Posterior cingulate gyrus (tissue), 11 donors: ENCODE results near the gene NR2E1.

Source experiments
- DNase-seq, 10 donors: peaks; one replicate each; pipeline versions ENCODE4 v3.0.0 to v3.0.0-alpha.2; 2020 to 2021; ENCODE audit warnings: mixed read lengths in 3 of 10
- intact Hi-C: fragments of 100-400 bp; cut with DNase I; formaldehyde crosslinking; loops from one replicate; pipeline ENCODE4 v1.15.1; 2023

Gene NR2E1

GRCh38 chr6:108169464-108170331 lies 3.9 kb downstream of the NR2E1 start:
- intact Hi-C loops, result loop anchor here (5.0 kb wide), 1 partner anchor 52 kb away; no protein-coding TSS in a partner anchor
- peak in 1 of 10 donors; percentile 70 for DNase-seq

- intact Hi-C loops, result no loop called here
- peak in 2 of 10 donors; percentile 35 to 76 for DNase-seq
Observed at GRCh38 chr6:108170332-108171290, 4.8 kb downstream of the NR2E1 start.

- DNase-seq, result no peak
- intact Hi-C loops, result no loop called here
Observed at GRCh38 chr6:108171291-108171917, 5.6 kb downstream of the NR2E1 start.

GRCh38 chr6:108171918-108172516 lies 6.2 kb downstream of the NR2E1 start:
- intact Hi-C loops, result no loop called here
- DNase-seq, result no peak

- DNase-seq, result peak in 2 of 10 donors; percentile 63 to 70
- intact Hi-C loops, result no loop called here
Observed at GRCh38 chr6:108174371-108175175, 8.8 kb downstream of the NR2E1 start.

GRCh38 chr6:108175176-108175591 lies 9.4 kb downstream of the NR2E1 start:
- intact Hi-C loops, result no loop called here

GRCh38 chr6:108175592-108176279 lies 9.9 kb downstream of the NR2E1 start:
- intact Hi-C loops, result no loop called here
- DNase-seq, result peak in 2 of 10 donors; percentile 49 to 79

More at GRCh38 chr6:108175176-108175591, 9.4 kb downstream of the NR2E1 start:
- peak in 2 of 10 donors; percentile 18 to 68 for DNase-seq

GRCh38 chr6:108176281-108177089 lies 10.7 kb downstream of the NR2E1 start:
- intact Hi-C loops, result no loop called here
- DNase-seq, result peak in 2 of 10 donors; percentile 43 to 80

- DNase-seq, result peak in 1 of 10 donors; percentile 47
Observed at GRCh38 chr6:108179741-108180140, 13.9 kb downstream of the NR2E1 start.

GRCh38 chr6:108180266-108180665 lies 14.4 kb downstream of the NR2E1 start:
- intact Hi-C loops, result no loop called here
- no peak for DNase-seq

More at GRCh38 chr6:108179741-108180140, 13.9 kb downstream of the NR2E1 start:
- intact Hi-C loops, result no loop called here

- intact Hi-C loops, result no loop called here
- DNase-seq, result no peak
Observed at GRCh38 chr6:108180776-108181175, 15.0 kb downstream of the NR2E1 start.

GRCh38 chr6:108186226-108186625 lies 20.4 kb downstream of the NR2E1 start:
- intact Hi-C loops, result no loop called here
- no peak for DNase-seq

- intact Hi-C loops, result no loop called here
- DNase-seq, result peak in 2 of 10 donors; percentile 39 to 56
Observed at GRCh38 chr6:108187519-108187918, 21.7 kb downstream of the NR2E1 start.

GRCh38 chr6:108193131-108193530 lies 27.3 kb downstream of the NR2E1 start:
- DNase-seq, result no peak
- intact Hi-C loops, result no loop called here

- no peak for DNase-seq
- intact Hi-C loops, result no loop called here
Observed at GRCh38 chr6:108193835-108194234, 28.0 kb downstream of the NR2E1 start.

GRCh38 chr6:108194503-108194902 lies 28.7 kb downstream of the NR2E1 start:
- intact Hi-C loops, result no loop called here
- DNase-seq, result no peak

- intact Hi-C loops, result no loop called here
- DNase-seq, result peak in 2 of 10 donors; percentile 26 to 62
Observed at GRCh38 chr6:108195209-108195608, 29.4 kb downstream of the NR2E1 start.
